ENCODE measurements around the gene TRIM23.

GRCh38 chr5:65563777-65564176 is 60.4 kb downstream of the TRIM23 start:
- TF ChIP-seq CTCF (IDR thresholded peaks at IDR 0.05) (no peak), EZH2 (IDR thresholded peaks at IDR 0.05; ENCODE audit: borderline replicate concordance, insufficient read depth, low read depth, low read length, poor library complexity, severe bottlenecking) (no peak)

All from B cell (primary cell).